Measurements from ENCODE around the gene ARAP1.

DNA sequence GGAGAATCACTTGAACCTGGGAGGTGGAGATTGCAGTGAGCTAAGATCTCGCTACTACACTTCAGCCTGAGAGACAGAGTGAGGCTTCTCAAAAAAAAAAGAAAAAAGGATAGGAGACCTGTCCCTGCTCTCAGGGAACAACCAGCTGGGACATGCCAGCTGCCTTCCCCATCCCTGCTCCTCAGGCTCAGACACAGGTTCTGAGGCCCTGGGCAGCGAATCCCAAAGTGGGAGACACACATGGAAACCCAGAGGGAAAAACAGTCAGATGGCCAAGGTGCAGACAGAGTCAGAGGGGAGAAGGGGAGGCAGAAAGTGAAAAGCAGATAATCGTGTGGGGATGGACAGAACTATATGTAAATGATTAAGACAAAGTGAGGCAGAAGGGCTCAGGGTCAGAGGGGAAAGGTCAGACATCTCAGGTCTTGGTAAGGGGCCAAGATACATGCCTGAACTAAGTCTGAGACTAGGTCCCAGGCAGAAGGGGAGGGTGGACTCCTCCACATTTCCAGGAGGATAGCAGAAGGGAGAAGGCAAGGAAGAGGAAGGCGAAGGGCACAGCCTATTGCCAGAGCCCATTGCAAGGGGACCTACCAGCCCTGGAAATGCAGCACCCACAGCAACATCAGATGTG, 27.4 kb upstream of the ARAP1 start:
- TF ChIP-seq, protein P1, sequence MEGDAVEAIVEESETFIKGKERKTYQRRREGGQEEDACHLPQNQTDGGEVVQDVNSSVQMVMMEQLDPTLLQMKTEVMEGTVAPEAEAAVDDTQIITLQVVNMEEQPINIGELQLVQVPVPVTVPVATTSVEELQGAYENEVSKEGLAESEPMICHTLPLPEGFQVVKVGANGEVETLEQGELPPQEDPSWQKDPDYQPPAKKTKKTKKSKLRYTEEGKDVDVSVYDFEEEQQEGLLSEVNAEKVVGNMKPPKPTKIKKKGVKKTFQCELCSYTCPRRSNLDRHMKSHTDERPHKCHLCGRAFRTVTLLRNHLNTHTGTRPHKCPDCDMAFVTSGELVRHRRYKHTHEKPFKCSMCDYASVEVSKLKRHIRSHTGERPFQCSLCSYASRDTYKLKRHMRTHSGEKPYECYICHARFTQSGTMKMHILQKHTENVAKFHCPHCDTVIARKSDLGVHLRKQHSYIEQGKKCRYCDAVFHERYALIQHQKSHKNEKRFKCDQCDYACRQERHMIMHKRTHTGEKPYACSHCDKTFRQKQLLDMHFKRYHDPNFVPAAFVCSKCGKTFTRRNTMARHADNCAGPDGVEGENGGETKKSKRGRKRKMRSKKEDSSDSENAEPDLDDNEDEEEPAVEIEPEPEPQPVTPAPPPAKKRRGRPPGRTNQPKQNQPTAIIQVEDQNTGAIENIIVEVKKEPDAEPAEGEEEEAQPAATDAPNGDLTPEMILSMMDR (IDR thresholded peaks at IDR 0.05 in 8 of 11, conservative IDR thresholded peaks at IDR 0.05 in 3 of 11): no peak
- no peak for TF ChIP-seq POLR2AphosphoS5 (IDR thresholded peaks at IDR 0.05)
- no peak for TF ChIP-seq POLR2A (IDR thresholded peaks at IDR 0.05)

All from spleen (tissue), 7 donors.